ENCODE results near the gene GALNT8. TPM values are rescaled to one million over a fixed set of nuclear protein-coding genes. Genes with fewer than 3 reads are reported as not detected.

Gene GALNT8
- total RNA-seq, 1 experiment from 2014 or later: 5.4 TPM

- Histone ChIP-seq H2BK12ac (ENCODE audit: insufficient read length, low read depth, low read length) (no peak overlapping the region), H3K9ac (ENCODE audit: extremely low read depth, insufficient read length, low read length) (no peak overlapping the region)
- no peak overlapping the region for H3K27ac Mint-ChIP-seq
These were observed 38.5 kb upstream of the GALNT8 start for GRCh38 chr12:4681732-4682131.

More at GRCh38 chr12:4681732-4682131, 38.5 kb upstream of the GALNT8 start:
- Histone ChIP-seq H3K27ac (ENCODE audit: insufficient read length, low read depth, low read length) (no peak overlapping the region), H3K23ac (ENCODE audit: insufficient read length, low read depth, low read length) (no peak overlapping the region), H3K23me2 (ENCODE audit: insufficient read length, low read depth, low read length, poor library complexity, severe bottlenecking) (no peaks in the 10 kb centered on the region), H2BK15ac (ENCODE audit: low read depth, low read length) (no peak overlapping the region), H4K5ac (ENCODE audit: insufficient read length, low read depth, low read length) (no peak overlapping the region), H2BK20ac (ENCODE audit: low read depth, low read length, poor library complexity, severe bottlenecking) (no peak overlapping the region), H3K9me3 (ENCODE audit: control insufficient read depth, low read depth, low read length) (no peaks in the 10 kb centered on the region), H2AFZ (ENCODE audit: low read length) (no peak overlapping the region), H3K18ac (ENCODE audit: insufficient read length, low read depth, low read length) (no peak overlapping the region), H3K56ac (ENCODE audit: insufficient read length, low read depth, low read length) (no peak overlapping the region), H4K8ac (replicated peaks; ENCODE audit: insufficient read length, low read depth, low read length) (no peak overlapping the region), H3K27me3 (ENCODE audit: insufficient read depth, low read length) (no peaks in the 10 kb centered on the region), H3K79me2 (ENCODE audit: insufficient read depth, low read length) (no peaks in the 10 kb centered on the region), H3K4me2 (ENCODE audit: insufficient read depth, insufficient read length, low read length) (no peak overlapping the region), H2AK5ac (ENCODE audit: insufficient read length, low read length) (no peak overlapping the region), H4K20me1 (ENCODE audit: control insufficient read depth, insufficient read depth, insufficient read length) (no peaks in the 10 kb centered on the region), H3K4me1 (ENCODE audit: insufficient read depth, low read length) (no peaks in the 10 kb centered on the region), H3K79me1 (ENCODE audit: insufficient read depth, low read depth, low read length, poor library complexity, severe bottlenecking) (no peaks in the 10 kb centered on the region), H3T11ph (ENCODE audit: low read length) (no peak overlapping the region), H3K14ac (ENCODE audit: insufficient read depth, low read length) (no peak overlapping the region), H2BK5ac (ENCODE audit: insufficient read length, low read length) (no peak overlapping the region), H2BK120ac (ENCODE audit: low read depth, low read length, poor library complexity, severe bottlenecking) (no peak overlapping the region), H3K4ac (ENCODE audit: low read depth, low read length) (no peak overlapping the region), H4K91ac (ENCODE audit: insufficient read length, low read depth, low read length) (no peak overlapping the region)
- DNase-seq: no peak
- 100% methylated on average over 2 of the region's 3 CpGs for WGBS (ENCODE audit: extremely low coverage, insufficient read length, low lambda C conversion rate)
- Mint-ChIP-seq H3K4me3 (no peak overlapping the region), H3K4me1 (no peaks in the 10 kb centered on the region), H3K27me3 (ENCODE audit: low read depth) (no peaks in the 10 kb centered on the region), H3K9me3 (no peaks in the 10 kb centered on the region), H3K36me3 (ENCODE audit: insufficient read depth in 1 of 3, low read depth in 3 of 3) (peaks cover 14 to 45% (median 29%) of the 10 kb centered on the region in 3 experiments; a peak in 6 of 7 replicates)
- TF ChIP-seq CTCF (conservative IDR thresholded peaks at IDR 0.05): no peak

All from H9 (cell line).